ENCODE measurements around the gene HHATL. TPM values are rescaled to one million over a fixed set of nuclear protein-coding genes. Genes with fewer than 3 reads are reported as not detected.

HHATL gene
- total and polyA plus RNA-seq, 2 of the 8 experiments (the other 6 are each of a cell fraction or from before 2014, with no cell fraction given) = 0.18 TPM; not detected in 1

GRCh38 chr3:42690766-42691680 is 11.6 kb downstream of the HHATL start:
- H4K20me1 ChIP-seq (replicated peaks in 1 of 2; ENCODE audit: control insufficient read depth in 1 of 2, insufficient read depth in 2 of 2, low read length in 2 of 2) = no peaks in the 10 kb centered on the region
- no peak overlapping the region for H4K8ac ChIP-seq (ENCODE audit: extremely low read depth, insufficient read depth, low read length)
- FAIRE-seq (no peak), DNase-seq (ENCODE audit: low read depth in 1 of 2, low spot score in 2 of 2) (no peak)
- no peaks in the 10 kb centered on the region for H3K79me2 ChIP-seq (ENCODE audit: control insufficient read depth in 1 of 2, insufficient read depth in 2 of 2, low read length in 2 of 2)
- H2BK15ac ChIP-seq (ENCODE audit: low read length) = no peak overlapping the region; the same call in 1 of the 2 replicates
- no peaks in the 10 kb centered on the region for H3K79me1 ChIP-seq (ENCODE audit: low read depth, low read length)
- H3K27me3 ChIP-seq (replicated peaks in 1 of 4; ENCODE audit: control insufficient read depth in 3 of 4, extremely low read depth in 1 of 4, insufficient read depth in 3 of 4, low read length in 3 of 4) = 0 out of 7 replicates have a peak, but pooled peaks cover 0 to 2% (median 0%) of the 10 kb centered on the region in 4 experiments
- no peak overlapping the region for H3K27ac ChIP-seq (ENCODE audit: low read depth, low read length)
- H3K4me3 ChIP-seq (ENCODE audit: extremely low read depth in 1 of 4, insufficient read depth in 2 of 4, low read depth in 3 of 4, low read length in 4 of 4) = no peak overlapping the region
- WGBS, 2 experiments (ENCODE audit: extremely low coverage in 1 of 2, insufficient coverage in 1 of 2, insufficient read length in 1 of 2, insufficient replicate concordance in 2 of 2, low coverage in 1 of 2, low lambda C conversion rate in 2 of 2, missing lambda C conversion rate in 1 of 2) = 88% methylated on average over 10 of the region's 10 CpGs; no CpG with 5 or more reads in 1 of the 2 experiments
- no peak overlapping the region for H3K56ac ChIP-seq (replicated peaks; ENCODE audit: insufficient read length, low read depth, low read length)
- no peak overlapping the region for H4K5ac ChIP-seq (ENCODE audit: insufficient read length, low read depth, low read length)
- POLR2A ChIA-PET (ENCODE audit: partially characterized antibody) = interaction anchor here (0.8 to 1.1 kb wide), 2 partner anchors 50 to 57 kb away, joined by 3 read pairs; no protein-coding TSS in a partner anchor
- no peak overlapping the region for H3K23ac ChIP-seq (ENCODE audit: insufficient read length)
- no peak overlapping the region for H2BK120ac ChIP-seq (replicated peaks; ENCODE audit: low read depth, low read length)
- H2AFZ ChIP-seq (ENCODE audit: low read length) = no peak overlapping the region
- H3K14ac ChIP-seq (ENCODE audit: insufficient read length) = no peak overlapping the region
- H3K9me3 ChIP-seq (ENCODE audit: insufficient read depth in 2 of 2, low read depth in 1 of 2, low read length in 1 of 2) = no peaks in the 10 kb centered on the region
- H3K4me1 ChIP-seq (replicated peaks in 1 of 4; ENCODE audit: control insufficient read depth in 3 of 4, insufficient read depth in 4 of 4, low read length in 3 of 4) = peaks cover 0 to 10% (median 4%) of the 10 kb centered on the region in 4 experiments; a peak in 4 of 7 replicates
- no peak overlapping the region for H4K91ac ChIP-seq (replicated peaks; ENCODE audit: insufficient read length, low read length)
- no peak overlapping the region for H2BK5ac ChIP-seq (ENCODE audit: low read depth, low read length)
- H3K4me2 ChIP-seq (ENCODE audit: insufficient read depth in 1 of 2, low read depth in 2 of 2, low read length in 2 of 2) = no peak overlapping the region
- H2BK20ac ChIP-seq (ENCODE audit: low read length) = no peak overlapping the region
- no peak overlapping the region for H2BK12ac ChIP-seq (ENCODE audit: low read depth, low read length)
- CTCF ChIA-PET (ENCODE audit: partially characterized antibody) = interaction anchor here (0.8 to 3.3 kb wide), 5 partner anchors 10 to 60 kb away, joined by 3 to 14 read pairs (median 3); no protein-coding TSS in a partner anchor
- H3K36me3 ChIP-seq (ENCODE audit: control insufficient read depth in 2 of 4, insufficient read depth in 4 of 4, low read length in 3 of 4) = no peaks in the 10 kb centered on the region
- H2AK5ac ChIP-seq (ENCODE audit: low read depth, low read length) = no peak overlapping the region
- H3K18ac ChIP-seq (ENCODE audit: extremely low read depth, low read length) = no peak overlapping the region
- no peak overlapping the region for H3K4ac ChIP-seq (replicated peaks; ENCODE audit: insufficient read length, low read depth, low read length)
- H3K23me2 ChIP-seq (ENCODE audit: low read depth, low read length) = no peaks in the 10 kb centered on the region
- no peak overlapping the region for H3K9ac ChIP-seq (replicated peaks in 1 of 4; ENCODE audit: extremely low read depth in 1 of 4, low read depth in 3 of 4, low read length in 3 of 4)
- no peak for TF ChIP-seq CTBP2 (IDR thresholded peaks at IDR 0.05; ENCODE audit: borderline replicate concordance, insufficient read depth, insufficient read length, low read length)
- no peak for TF ChIP-seq CEBPB (IDR thresholded peaks at IDR 0.05; ENCODE audit: low read depth, low read length)
- no peak for TF ChIP-seq RNF2 (IDR thresholded peaks at IDR 0.05; ENCODE audit: borderline replicate concordance, low read depth, low read length, missing control alignments, poor library complexity, severe bottlenecking)
- TF ChIP-seq SIN3A (conservative IDR thresholded peaks at IDR 0.05 in 1 of 2, IDR thresholded peaks at IDR 0.05 in 1 of 2; ENCODE audit: low read depth in 1 of 2, low read length in 2 of 2) = no peak
- no peak for TF ChIP-seq E2F6 (IDR thresholded peaks at IDR 0.05)
- no peak for TF ChIP-seq CTCF (IDR thresholded peaks at IDR 0.05; ENCODE audit: control extremely low read depth in 1 of 3, insufficient read depth in 1 of 3, low read depth in 1 of 3, low read length in 3 of 3)
- TF ChIP-seq SP4 (IDR thresholded peaks at IDR 0.05; ENCODE audit: low read length) = no peak
